WTC11 (cell line): ENCODE measurements around the gene COPZ1. TPM values are rescaled to one million over a fixed set of nuclear protein-coding genes. Genes with fewer than 3 reads are reported as not detected.

Experiments
- ATAC-seq: fragments of 200-7000 bp; cut with Tn5 transposase; 2 replicates; pipeline ENCODE4 v1.10.0; 2021; ENCODE audit warnings: mild to moderate bottlenecking, moderate library complexity
- CTCF ChIA-PET: fragments of 300-600 bp; sonication (Branson Sonifier 250); formaldehyde crosslinking; loops from one replicate; lab custom pipeline; 2021; ENCODE audit warnings: antibody characterized with exemption; lab: Charles Lee
- POLR2A ChIA-PET: fragments of 350-600 bp; sonication (Branson Sonifier 250); formaldehyde crosslinking; loops from one replicate; lab custom pipeline; 2021; ENCODE audit warnings: antibody characterized with exemption; lab: Charles Lee
- DNase-seq: peaks from one replicate; pipeline ENCODE4 v3.0.0; 2021; ENCODE audit warnings: low spot score
- H3K27ac Mint-ChIP-seq: 2 replicates; pipeline ENCODE4 v1.8.0; 2021; ENCODE audit warnings: mixed read lengths
- H3K27me3 Mint-ChIP-seq: 2 replicates; pipeline ENCODE4 v1.8.0; 2021; ENCODE audit warnings: low read depth, mild to moderate bottlenecking, moderate library complexity, mixed read lengths
- H3K36me3 Mint-ChIP-seq: 2 replicates; pipeline ENCODE4 v1.8.0; 2021; ENCODE audit warnings: mixed read lengths
- H3K4me1 Mint-ChIP-seq: 2 replicates; pipeline ENCODE4 v1.8.0; 2022; ENCODE audit warnings: mixed read lengths
- H3K4me3 Mint-ChIP-seq: 2 replicates; pipeline ENCODE4 v1.8.0; 2021; ENCODE audit warnings: mild to moderate bottlenecking, moderate library complexity, mixed read lengths
- H3K9me3 Mint-ChIP-seq: 2 replicates; pipeline ENCODE4 v1.8.0; 2021; ENCODE audit warnings: mixed read lengths
- ESRRA ChIP-seq: sonication (generic); formaldehyde crosslinking; IDR thresholded peaks from 2 replicates; pipeline ENCODE4 v1.8.1; 2022; ENCODE audit warnings: mild to moderate bottlenecking, missing genetic modification reagents, borderline replicate concordance
- FOXK1 ChIP-seq: sonication (generic); formaldehyde crosslinking; IDR thresholded peaks from 2 replicates; pipeline ENCODE4 v1.8.0; 2022; ENCODE audit warnings: mild to moderate bottlenecking, moderate library complexity, missing genetic modification reagents
- GTF2I ChIP-seq: fragments of 250-450 bp; sonication (Bioruptor Pico); conservative IDR thresholded peaks from 2 replicates; pipeline ENCODE4 v1.4.0; 2021; ENCODE audit warnings: mild to moderate bottlenecking
- SP1 ChIP-seq: sonication (generic); formaldehyde crosslinking; conservative IDR thresholded peaks from 2 replicates; pipeline ENCODE4 v1.8.1; 2022; ENCODE audit warnings: missing genetic modification reagents
- ZNF219 ChIP-seq: sonication (generic); formaldehyde crosslinking; IDR thresholded peaks from 2 replicates; pipeline ENCODE4 v1.8.0; 2023; ENCODE audit warnings: missing genetic modification reagents, mild to moderate bottlenecking, borderline replicate concordance
- ZNF317 ChIP-seq: sonication (generic); formaldehyde crosslinking; IDR thresholded peaks from 2 replicates; pipeline ENCODE4 v1.8.1; 2023; ENCODE audit warnings: low read depth, mild to moderate bottlenecking, moderate library complexity, missing genetic modification reagents, borderline replicate concordance
- ZNF396 ChIP-seq: fragments of 250-450 bp; sonication (Bioruptor Pico); IDR thresholded peaks from 2 replicates; pipeline ENCODE4 v1.8.0; 2021; ENCODE audit warnings: mild to moderate bottlenecking, moderate library complexity, borderline replicate concordance
- total RNA-seq: library from RNA; stranded (reverse); gene quantifications from 3 replicates; pipeline ENCODE4 v1.2.3, GENCODE V29; 2021
- TF ChIP-seq, protein P1 (sequence below): sonication (generic); formaldehyde crosslinking; IDR thresholded peaks from 2 replicates; pipeline ENCODE4 v1.8.0; 2023; ENCODE audit warnings: missing genetic modification reagents, mild to moderate bottlenecking, borderline replicate concordance
- TF ChIP-seq, protein P2 (sequence below): sonication (generic); formaldehyde crosslinking; IDR thresholded peaks from 2 replicates; pipeline ENCODE4 v1.8.1; 2023; ENCODE audit warnings: mild to moderate bottlenecking, missing genetic modification reagents
- TF ChIP-seq, protein P3 (sequence below): sonication (generic); formaldehyde crosslinking; IDR thresholded peaks from 2 replicates; pipeline ENCODE4 v1.8.0; 2022; ENCODE audit warnings: mild to moderate bottlenecking, missing genetic modification reagents
- TF ChIP-seq, protein P4 (sequence below): sonication (generic); formaldehyde crosslinking; IDR thresholded peaks from 2 replicates; pipeline ENCODE4 v1.8.1; 2023; ENCODE audit warnings: mild to moderate bottlenecking, missing genetic modification reagents, borderline replicate concordance
- TF ChIP-seq, protein P5 (sequence below): sonication (generic); formaldehyde crosslinking; IDR thresholded peaks from 2 replicates; pipeline ENCODE4 v1.8.1; 2022; ENCODE audit warnings: low read depth, mild to moderate bottlenecking, moderate library complexity, missing genetic modification reagents, borderline replicate concordance
- TF ChIP-seq, protein P6 (sequence below): sonication (generic); formaldehyde crosslinking; IDR thresholded peaks from 2 replicates; pipeline ENCODE4 v1.8.0; 2022; ENCODE audit warnings: missing genetic modification reagents

Gene COPZ1
- total RNA-seq, 1 experiment from 2014 or later: 98.2 TPM

DNA sequence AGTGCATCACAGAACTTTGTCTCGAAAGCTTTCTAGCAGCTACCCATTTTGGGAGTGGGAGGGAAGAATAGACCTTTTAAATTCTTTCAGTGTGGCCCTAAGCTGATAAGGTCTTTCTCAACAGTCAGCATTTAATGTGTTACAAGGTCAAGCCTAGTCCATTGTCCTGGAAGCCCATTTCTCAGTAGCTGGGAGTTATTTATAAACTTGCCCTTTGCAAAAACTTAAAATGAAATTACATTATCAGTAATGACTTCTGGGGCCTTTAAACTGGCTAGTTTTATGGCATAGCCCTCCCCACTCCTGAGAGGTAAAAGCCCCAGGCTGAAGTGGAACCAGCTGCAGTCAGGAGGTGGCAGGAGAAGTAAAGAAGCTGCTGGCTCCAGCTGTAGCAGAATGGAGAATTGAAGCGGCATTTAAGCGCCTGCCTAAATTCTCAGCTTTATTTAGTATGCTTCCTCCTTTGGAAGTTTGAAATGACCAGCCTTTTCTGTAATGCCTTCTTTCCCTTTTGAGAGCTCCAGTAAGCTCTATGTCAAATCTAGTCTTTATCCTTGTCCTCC lies 12.4 kb downstream of the COPZ1 start (continued):
- TF ChIP-seq, protein P1, sequence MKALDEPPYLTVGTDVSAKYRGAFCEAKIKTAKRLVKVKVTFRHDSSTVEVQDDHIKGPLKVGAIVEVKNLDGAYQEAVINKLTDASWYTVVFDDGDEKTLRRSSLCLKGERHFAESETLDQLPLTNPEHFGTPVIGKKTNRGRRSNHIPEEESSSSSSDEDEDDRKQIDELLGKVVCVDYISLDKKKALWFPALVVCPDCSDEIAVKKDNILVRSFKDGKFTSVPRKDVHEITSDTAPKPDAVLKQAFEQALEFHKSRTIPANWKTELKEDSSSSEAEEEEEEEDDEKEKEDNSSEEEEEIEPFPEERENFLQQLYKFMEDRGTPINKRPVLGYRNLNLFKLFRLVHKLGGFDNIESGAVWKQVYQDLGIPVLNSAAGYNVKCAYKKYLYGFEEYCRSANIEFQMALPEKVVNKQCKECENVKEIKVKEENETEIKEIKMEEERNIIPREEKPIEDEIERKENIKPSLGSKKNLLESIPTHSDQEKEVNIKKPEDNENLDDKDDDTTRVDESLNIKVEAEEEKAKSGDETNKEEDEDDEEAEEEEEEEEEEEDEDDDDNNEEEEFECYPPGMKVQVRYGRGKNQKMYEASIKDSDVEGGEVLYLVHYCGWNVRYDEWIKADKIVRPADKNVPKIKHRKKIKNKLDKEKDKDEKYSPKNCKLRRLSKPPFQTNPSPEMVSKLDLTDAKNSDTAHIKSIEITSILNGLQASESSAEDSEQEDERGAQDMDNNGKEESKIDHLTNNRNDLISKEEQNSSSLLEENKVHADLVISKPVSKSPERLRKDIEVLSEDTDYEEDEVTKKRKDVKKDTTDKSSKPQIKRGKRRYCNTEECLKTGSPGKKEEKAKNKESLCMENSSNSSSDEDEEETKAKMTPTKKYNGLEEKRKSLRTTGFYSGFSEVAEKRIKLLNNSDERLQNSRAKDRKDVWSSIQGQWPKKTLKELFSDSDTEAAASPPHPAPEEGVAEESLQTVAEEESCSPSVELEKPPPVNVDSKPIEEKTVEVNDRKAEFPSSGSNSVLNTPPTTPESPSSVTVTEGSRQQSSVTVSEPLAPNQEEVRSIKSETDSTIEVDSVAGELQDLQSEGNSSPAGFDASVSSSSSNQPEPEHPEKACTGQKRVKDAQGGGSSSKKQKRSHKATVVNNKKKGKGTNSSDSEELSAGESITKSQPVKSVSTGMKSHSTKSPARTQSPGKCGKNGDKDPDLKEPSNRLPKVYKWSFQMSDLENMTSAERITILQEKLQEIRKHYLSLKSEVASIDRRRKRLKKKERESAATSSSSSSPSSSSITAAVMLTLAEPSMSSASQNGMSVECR (CRISPR knock-in tag): no peak
- TF ChIP-seq, protein P2, sequence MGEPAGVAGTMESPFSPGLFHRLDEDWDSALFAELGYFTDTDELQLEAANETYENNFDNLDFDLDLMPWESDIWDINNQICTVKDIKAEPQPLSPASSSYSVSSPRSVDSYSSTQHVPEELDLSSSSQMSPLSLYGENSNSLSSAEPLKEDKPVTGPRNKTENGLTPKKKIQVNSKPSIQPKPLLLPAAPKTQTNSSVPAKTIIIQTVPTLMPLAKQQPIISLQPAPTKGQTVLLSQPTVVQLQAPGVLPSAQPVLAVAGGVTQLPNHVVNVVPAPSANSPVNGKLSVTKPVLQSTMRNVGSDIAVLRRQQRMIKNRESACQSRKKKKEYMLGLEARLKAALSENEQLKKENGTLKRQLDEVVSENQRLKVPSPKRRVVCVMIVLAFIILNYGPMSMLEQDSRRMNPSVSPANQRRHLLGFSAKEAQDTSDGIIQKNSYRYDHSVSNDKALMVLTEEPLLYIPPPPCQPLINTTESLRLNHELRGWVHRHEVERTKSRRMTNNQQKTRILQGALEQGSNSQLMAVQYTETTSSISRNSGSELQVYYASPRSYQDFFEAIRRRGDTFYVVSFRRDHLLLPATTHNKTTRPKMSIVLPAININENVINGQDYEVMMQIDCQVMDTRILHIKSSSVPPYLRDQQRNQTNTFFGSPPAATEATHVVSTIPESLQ (CRISPR knock-in tag): no peak
- no peak for TF ChIP-seq ZNF396

DNA sequence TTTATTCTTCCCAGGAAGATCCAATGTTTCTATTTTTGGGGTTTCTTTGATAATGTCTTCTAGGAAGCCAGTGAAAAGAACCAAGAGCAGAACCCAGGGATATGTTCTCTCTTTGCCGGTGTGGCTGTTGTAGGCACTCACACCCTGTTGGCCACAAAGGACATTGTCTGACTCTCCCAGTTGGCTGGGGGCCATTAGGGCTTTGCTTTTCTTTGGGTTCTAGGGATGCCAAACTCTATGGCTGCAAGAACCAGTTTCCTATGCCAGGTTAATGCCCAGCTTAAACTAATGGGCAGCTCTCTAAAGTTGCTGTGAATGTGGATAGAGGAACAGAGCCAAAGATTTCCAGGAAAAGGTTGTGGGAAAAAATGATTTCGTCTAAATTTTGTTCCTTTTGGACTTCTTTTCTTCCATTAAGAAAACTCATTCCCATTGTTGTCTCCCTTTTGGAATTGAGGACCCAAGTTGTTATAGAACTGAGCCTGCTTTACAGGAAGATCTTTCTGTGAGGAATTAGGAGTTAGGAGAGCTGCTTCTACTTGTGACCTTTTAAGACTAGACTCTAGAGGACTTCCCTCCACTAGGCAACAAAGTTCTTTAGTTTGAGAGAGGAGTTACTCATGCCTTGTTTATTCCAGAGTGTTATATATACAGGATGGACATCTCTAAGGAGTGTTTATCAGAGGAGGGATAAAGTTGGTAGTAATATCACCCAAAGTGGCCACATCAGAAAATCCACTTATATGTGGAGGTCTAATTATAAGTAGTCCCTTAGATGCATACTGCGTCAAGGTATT lies 13.1 kb downstream of the COPZ1 start:
- POLR2A ChIA-PET: interaction anchor here (1.0 to 1.3 kb wide), 3 partner anchors 14 to 58 kb away, joined by 4 read pairs; partner anchors contain the start of gene CBX5
- no peak for ATAC-seq
- TF ChIP-seq ESRRA (CRISPR knock-in tag) (no peak), ZNF219 (CRISPR knock-in tag) (no peak), GTF2I (no peak), FOXK1 (CRISPR knock-in tag) (no peak), SP1 (CRISPR knock-in tag) (no peak), ZNF317 (CRISPR knock-in tag) (no peak)
- TF ChIP-seq, protein P3, sequence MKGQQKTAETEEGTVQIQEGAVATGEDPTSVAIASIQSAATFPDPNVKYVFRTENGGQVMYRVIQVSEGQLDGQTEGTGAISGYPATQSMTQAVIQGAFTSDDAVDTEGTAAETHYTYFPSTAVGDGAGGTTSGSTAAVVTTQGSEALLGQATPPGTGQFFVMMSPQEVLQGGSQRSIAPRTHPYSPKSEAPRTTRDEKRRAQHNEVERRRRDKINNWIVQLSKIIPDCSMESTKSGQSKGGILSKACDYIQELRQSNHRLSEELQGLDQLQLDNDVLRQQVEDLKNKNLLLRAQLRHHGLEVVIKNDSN: no peak
- TF ChIP-seq, protein P4, sequence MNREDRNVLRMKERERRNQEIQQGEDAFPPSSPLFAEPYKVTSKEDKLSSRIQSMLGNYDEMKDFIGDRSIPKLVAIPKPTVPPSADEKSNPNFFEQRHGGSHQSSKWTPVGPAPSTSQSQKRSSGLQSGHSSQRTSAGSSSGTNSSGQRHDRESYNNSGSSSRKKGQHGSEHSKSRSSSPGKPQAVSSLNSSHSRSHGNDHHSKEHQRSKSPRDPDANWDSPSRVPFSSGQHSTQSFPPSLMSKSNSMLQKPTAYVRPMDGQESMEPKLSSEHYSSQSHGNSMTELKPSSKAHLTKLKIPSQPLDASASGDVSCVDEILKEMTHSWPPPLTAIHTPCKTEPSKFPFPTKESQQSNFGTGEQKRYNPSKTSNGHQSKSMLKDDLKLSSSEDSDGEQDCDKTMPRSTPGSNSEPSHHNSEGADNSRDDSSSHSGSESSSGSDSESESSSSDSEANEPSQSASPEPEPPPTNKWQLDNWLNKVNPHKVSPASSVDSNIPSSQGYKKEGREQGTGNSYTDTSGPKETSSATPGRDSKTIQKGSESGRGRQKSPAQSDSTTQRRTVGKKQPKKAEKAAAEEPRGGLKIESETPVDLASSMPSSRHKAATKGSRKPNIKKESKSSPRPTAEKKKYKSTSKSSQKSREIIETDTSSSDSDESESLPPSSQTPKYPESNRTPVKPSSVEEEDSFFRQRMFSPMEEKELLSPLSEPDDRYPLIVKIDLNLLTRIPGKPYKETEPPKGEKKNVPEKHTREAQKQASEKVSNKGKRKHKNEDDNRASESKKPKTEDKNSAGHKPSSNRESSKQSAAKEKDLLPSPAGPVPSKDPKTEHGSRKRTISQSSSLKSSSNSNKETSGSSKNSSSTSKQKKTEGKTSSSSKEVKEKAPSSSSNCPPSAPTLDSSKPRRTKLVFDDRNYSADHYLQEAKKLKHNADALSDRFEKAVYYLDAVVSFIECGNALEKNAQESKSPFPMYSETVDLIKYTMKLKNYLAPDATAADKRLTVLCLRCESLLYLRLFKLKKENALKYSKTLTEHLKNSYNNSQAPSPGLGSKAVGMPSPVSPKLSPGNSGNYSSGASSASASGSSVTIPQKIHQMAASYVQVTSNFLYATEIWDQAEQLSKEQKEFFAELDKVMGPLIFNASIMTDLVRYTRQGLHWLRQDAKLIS: no peak
- TF ChIP-seq, protein P5, sequence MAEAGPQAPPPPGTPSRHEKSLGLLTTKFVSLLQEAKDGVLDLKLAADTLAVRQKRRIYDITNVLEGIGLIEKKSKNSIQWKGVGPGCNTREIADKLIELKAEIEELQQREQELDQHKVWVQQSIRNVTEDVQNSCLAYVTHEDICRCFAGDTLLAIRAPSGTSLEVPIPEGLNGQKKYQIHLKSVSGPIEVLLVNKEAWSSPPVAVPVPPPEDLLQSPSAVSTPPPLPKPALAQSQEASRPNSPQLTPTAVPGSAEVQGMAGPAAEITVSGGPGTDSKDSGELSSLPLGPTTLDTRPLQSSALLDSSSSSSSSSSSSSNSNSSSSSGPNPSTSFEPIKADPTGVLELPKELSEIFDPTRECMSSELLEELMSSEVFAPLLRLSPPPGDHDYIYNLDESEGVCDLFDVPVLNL (CRISPR knock-in tag): no peak
- TF ChIP-seq, protein P6, sequence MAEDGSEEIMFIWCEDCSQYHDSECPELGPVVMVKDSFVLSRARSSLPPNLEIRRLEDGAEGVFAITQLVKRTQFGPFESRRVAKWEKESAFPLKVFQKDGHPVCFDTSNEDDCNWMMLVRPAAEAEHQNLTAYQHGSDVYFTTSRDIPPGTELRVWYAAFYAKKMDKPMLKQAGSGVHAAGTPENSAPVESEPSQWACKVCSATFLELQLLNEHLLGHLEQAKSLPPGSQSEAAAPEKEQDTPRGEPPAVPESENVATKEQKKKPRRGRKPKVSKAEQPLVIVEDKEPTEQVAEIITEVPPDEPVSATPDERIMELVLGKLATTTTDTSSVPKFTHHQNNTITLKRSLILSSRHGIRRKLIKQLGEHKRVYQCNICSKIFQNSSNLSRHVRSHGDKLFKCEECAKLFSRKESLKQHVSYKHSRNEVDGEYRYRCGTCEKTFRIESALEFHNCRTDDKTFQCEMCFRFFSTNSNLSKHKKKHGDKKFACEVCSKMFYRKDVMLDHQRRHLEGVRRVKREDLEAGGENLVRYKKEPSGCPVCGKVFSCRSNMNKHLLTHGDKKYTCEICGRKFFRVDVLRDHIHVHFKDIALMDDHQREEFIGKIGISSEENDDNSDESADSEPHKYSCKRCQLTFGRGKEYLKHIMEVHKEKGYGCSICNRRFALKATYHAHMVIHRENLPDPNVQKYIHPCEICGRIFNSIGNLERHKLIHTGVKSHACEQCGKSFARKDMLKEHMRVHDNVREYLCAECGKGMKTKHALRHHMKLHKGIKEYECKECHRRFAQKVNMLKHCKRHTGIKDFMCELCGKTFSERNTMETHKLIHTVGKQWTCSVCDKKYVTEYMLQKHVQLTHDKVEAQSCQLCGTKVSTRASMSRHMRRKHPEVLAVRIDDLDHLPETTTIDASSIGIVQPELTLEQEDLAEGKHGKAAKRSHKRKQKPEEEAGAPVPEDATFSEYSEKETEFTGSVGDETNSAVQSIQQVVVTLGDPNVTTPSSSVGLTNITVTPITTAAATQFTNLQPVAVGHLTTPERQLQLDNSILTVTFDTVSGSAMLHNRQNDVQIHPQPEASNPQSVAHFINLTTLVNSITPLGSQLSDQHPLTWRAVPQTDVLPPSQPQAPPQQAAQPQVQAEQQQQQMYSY: no peak

More for the DNA sequence above, 13.1 kb downstream of the COPZ1 start:
- no peak overlapping the region for H3K27ac Mint-ChIP-seq
- H3K4me3 Mint-ChIP-seq: no peak overlapping the region
- no peaks in the 10 kb centered on the region for H3K27me3 Mint-ChIP-seq
- CTCF ChIA-PET: interaction anchor here (0.9 to 7.7 kb wide), 12 partner anchors 12 to 118 kb away, joined by 4 to 200 read pairs (median 14); partner anchors contain the start of gene COPZ1
- peaks cover 5% of the 10 kb centered on the region for H3K4me1 Mint-ChIP-seq
- peaks cover 27% of the 10 kb centered on the region for H3K36me3 Mint-ChIP-seq
- no peak for DNase-seq
- no peaks in the 10 kb centered on the region for H3K9me3 Mint-ChIP-seq
